Measurements from ENCODE around the gene ZNF354B. TPM values are rescaled to one million over a fixed set of nuclear protein-coding genes. Genes with fewer than 3 reads are reported as not detected.
A peak's percentile ranks its signal among the peaks of the same experiment; 100 is the strongest.
"Not testable (repeated sequence)": the region's sequence is repeated elsewhere in the genome, so short reads cannot be mapped to it uniquely, and the experiment has no call there.

Gene ZNF354B
- total and polyA plus RNA-seq, 8 donors: 13.3 to 32.9 (median 25.9) TPM

DNA sequence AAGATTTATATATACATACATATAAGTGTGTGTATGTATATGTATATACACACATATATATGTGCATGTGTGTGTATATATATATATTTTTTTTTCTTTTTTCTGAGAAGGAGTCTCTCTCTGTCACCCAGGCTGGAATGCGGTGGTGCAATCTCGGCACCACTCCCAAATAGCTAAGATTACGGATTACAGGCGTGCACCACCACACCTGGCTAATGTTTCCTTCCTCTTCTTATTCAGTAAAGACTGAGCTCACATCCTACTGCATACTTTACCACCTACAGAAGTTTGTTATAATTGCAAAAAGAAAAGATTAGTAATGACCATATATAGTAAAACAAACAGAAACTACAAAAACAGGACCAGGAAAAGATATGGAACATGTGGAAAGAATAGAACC lies 23.1 kb upstream of the ZNF354B start:
- intact Hi-C loops (cut with DNase I): no loop called here
- H3K27ac ChIP-seq: no peak overlapping the region
- no peak overlapping the region for H3K4me3 ChIP-seq
- ATAC-seq (no peak), DNase-seq (no peak)
- H3K36me3 ChIP-seq: no peaks in the 10 kb centered on the region
- TF ChIP-seq, protein P1, sequence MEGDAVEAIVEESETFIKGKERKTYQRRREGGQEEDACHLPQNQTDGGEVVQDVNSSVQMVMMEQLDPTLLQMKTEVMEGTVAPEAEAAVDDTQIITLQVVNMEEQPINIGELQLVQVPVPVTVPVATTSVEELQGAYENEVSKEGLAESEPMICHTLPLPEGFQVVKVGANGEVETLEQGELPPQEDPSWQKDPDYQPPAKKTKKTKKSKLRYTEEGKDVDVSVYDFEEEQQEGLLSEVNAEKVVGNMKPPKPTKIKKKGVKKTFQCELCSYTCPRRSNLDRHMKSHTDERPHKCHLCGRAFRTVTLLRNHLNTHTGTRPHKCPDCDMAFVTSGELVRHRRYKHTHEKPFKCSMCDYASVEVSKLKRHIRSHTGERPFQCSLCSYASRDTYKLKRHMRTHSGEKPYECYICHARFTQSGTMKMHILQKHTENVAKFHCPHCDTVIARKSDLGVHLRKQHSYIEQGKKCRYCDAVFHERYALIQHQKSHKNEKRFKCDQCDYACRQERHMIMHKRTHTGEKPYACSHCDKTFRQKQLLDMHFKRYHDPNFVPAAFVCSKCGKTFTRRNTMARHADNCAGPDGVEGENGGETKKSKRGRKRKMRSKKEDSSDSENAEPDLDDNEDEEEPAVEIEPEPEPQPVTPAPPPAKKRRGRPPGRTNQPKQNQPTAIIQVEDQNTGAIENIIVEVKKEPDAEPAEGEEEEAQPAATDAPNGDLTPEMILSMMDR (IDR thresholded peaks at IDR 0.05): no peak
- no peaks in the 10 kb centered on the region for H3K27me3 ChIP-seq
- no peaks in the 10 kb centered on the region for H3K9me3 ChIP-seq
- H3K4me1 ChIP-seq: no peaks in the 10 kb centered on the region

DNA sequence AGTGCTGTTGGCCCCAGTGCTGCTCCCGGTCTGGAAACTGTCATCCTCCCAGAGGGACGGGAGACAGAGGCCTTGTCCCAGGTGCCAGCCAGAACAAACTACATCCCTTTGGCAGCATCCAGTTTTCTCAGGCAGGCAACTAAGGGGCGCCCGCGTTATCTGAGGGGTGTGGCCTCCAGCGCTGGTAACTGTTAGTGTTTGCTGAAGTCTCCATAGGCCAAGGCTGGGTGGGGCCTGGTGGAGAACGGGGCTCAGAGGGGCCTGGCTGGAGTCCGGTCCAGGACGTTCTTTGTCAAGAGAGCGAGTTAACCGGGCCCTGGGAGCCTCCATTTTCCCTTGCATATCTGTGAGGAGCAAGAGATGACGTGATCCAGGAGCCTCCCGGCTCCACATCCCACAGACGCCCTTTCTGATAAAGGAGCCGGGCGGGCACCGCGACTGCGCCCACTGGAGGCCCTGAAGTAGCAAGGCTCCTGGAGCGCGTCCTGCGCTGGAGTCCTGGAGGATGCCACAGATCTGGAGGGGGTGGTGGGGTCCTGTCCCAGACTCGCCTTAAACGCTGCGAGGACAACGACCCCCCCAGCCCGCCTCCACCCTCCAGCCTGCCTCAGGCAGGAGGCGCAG lies 20.9 kb upstream of the ZNF354B start:
- H3K36me3 ChIP-seq; H3K4me3 ChIP-seq; H3K27ac ChIP-seq; ATAC-seq; H3K27me3 ChIP-seq; H3K4me1 ChIP-seq; H3K9me3 ChIP-seq; intact Hi-C loops (cut with DNase I): not testable (repeated sequence)
- DNase-seq: peak in 1 of 4 donors; percentile 7

DNA sequence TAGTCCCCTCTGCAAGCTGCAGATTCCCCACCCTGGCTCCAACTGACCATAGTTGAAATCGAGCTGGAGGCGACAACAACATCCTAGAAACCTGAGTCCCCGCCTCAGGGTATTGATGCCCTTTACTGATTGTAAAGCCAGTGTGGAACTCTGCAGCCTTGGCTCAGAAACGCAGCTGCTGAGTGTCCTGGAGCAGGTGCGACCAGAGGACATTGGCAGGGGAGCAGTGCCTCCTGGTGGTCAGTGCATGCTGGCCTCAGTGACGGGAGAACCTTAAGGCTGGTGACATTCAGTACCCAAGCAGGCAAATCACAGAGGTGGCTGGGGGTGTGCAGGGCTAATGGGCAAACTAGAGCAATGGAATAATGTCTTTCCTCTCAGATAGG lies 20.4 kb upstream of the ZNF354B start:
- intact Hi-C loops (cut with DNase I): no loop called here
- Histone ChIP-seq H3K27ac (no peak overlapping the region), H3K27me3 (no peaks in the 10 kb centered on the region), H3K9me3 (no peaks in the 10 kb centered on the region), H3K36me3 (no peaks in the 10 kb centered on the region), H3K4me3 (no peak overlapping the region), H3K4me1 (no peaks in the 10 kb centered on the region)
- TF ChIP-seq, protein P1 (IDR thresholded peaks at IDR 0.05): peak; percentile 32 to 48
- ATAC-seq (peak; percentile 99), DNase-seq (peak; percentile 5 to 83 (median 65))

DNA sequence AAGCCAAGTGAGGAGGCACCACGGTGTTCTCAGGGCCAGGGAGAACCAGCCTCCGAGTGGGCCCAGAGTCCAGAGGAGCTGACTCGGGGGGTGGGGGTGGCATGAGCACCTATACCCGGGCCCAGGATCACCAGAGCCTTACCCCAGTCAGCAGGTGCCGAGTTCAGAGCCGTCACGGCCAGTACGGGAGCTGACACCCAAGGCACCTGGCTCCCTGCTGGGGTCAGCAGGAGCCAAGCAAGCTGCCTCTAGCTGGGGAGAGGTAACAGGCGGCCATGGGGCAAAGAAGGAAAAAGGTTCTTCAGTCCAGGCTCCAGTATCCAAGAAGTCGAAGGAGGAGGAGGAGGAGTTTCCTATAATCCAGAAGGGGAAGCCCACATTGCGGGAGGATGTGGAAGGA lies 19.4 kb upstream of the ZNF354B start:
- intact Hi-C loops (cut with DNase I); H3K36me3 ChIP-seq; H3K27ac ChIP-seq; ATAC-seq; H3K4me1 ChIP-seq; DNase-seq; H3K27me3 ChIP-seq; H3K9me3 ChIP-seq; H3K4me3 ChIP-seq: not testable (repeated sequence)

DNA sequence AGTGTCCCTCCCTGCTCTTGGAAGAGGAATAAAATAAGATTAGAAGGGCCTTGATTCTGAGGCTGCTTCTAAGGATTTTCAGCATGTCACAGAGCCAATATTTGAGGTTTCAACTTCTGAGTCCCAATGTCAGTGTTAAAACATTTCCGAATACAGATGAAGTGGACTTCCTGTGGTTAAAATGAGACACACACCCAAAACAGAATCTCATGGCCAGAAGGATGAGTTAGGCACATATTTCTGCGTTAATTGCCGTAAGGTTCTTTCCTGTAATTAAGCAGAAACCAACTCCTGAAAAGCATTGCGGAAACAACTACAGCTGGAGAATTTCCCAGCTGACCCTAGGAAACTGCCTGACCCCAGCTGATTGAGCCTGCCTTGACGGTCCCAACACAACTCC lies 10.4 kb upstream of the ZNF354B start:
- TF ChIP-seq, protein P1 (IDR thresholded peaks at IDR 0.05): no peak
- DNase-seq (no peak), ATAC-seq (no peak)
- no peak overlapping the region for H3K27ac ChIP-seq
- no peaks in the 10 kb centered on the region for H3K27me3 ChIP-seq
- H3K36me3 ChIP-seq: no peaks in the 10 kb centered on the region
- H3K4me1 ChIP-seq: no peaks in the 10 kb centered on the region
- no peak overlapping the region for H3K4me3 ChIP-seq
- no peaks in the 10 kb centered on the region for H3K9me3 ChIP-seq
- intact Hi-C loops (cut with DNase I): no loop called here

DNA sequence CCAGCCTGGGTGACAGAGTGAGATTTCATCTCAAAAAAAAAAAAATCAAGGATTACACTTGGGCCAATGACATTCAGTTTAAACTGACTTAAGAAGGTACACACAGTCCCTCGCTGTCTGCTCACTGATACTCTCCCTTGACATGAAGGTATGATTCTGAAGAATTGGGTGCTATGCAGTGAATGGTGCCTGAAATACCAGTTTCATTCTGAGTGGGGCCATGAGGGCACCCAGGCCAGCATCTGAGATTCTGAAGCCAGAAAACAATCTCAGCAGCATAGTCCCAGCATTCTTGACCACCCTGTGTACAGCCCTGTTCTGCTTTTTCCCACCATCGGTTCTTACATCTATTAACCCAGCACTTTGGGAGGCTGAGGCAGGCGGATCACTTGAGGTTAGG lies 7.8 kb upstream of the ZNF354B start:
- Histone ChIP-seq H3K27ac (no peak overlapping the region), H3K27me3 (no peaks in the 10 kb centered on the region), H3K4me1 (no peaks in the 10 kb centered on the region), H3K36me3 (no peaks in the 10 kb centered on the region), H3K4me3 (no peak overlapping the region), H3K9me3 (no peaks in the 10 kb centered on the region)
- DNase-seq (no peak), ATAC-seq (no peak)
- TF ChIP-seq, protein P1 (IDR thresholded peaks at IDR 0.05): no peak
- intact Hi-C loops (cut with DNase I): loop anchor here in 1 of 2 donors (10.0 kb wide), 1 partner anchor 117 kb away; the partner anchor contains the start of gene ZNF354A

Measured in left lung (tissue), 10 donors.